ENCODE measurements around the gene RXFP2.

Gene RXFP2

GRCh38 chr13:31767175-31767900 is 28.0 kb downstream of the RXFP2 start:
- DNase-seq (ENCODE audit: low read depth): no peak

GRCh38 chr13:31768351-31768750 is 29.0 kb downstream of the RXFP2 start:
- DNase-seq (ENCODE audit: low read depth): no peak

- DNase-seq (ENCODE audit: low read depth): no peak
Measured at GRCh38 chr13:31769575-31769974, 30.2 kb downstream of the RXFP2 start.

GRCh38 chr13:31772231-31772630 is 32.9 kb downstream of the RXFP2 start:
- no peak for DNase-seq (ENCODE audit: low read depth)

GRCh38 chr13:31773538-31773937 is 34.2 kb downstream of the RXFP2 start:
- no peak for DNase-seq (ENCODE audit: low read depth)

GRCh38 chr13:31774186-31774750 is 34.9 kb downstream of the RXFP2 start:
- no peak for DNase-seq (ENCODE audit: low read depth)

GRCh38 chr13:31775148-31775547 is 35.8 kb downstream of the RXFP2 start:
- DNase-seq (ENCODE audit: low read depth): no peak

- DNase-seq (ENCODE audit: low read depth): no peak
Measured at GRCh38 chr13:31775686-31776085, 36.4 kb downstream of the RXFP2 start.

GRCh38 chr13:31781064-31781463 is 41.7 kb downstream of the RXFP2 start:
- no peak for DNase-seq (ENCODE audit: low read depth)

- no peak for DNase-seq (ENCODE audit: low read depth)
Measured at GRCh38 chr13:31786011-31786410, 46.7 kb downstream of the RXFP2 start.

GRCh38 chr13:31790992-31791391 is 51.7 kb downstream of the RXFP2 start:
- DNase-seq (ENCODE audit: low read depth): no peak

GRCh38 chr13:31793246-31793645 is 53.9 kb downstream of the RXFP2 start:
- DNase-seq (ENCODE audit: low read depth): no peak

- DNase-seq (ENCODE audit: low read depth): no peak
Measured at GRCh38 chr13:31794452-31794851, 55.1 kb downstream of the RXFP2 start.

- no peak for DNase-seq (ENCODE audit: low read depth)
Measured at GRCh38 chr13:31797154-31797775, 57.9 kb downstream of the RXFP2 start.

GRCh38 chr13:31798189-31798588 is 58.9 kb downstream of the RXFP2 start:
- no peak for DNase-seq (ENCODE audit: low read depth)

GRCh38 chr13:31801088-31801487 is 61.8 kb downstream of the RXFP2 start:
- no peak for DNase-seq (ENCODE audit: low read depth)

- DNase-seq (ENCODE audit: low read depth): no peak
Measured at GRCh38 chr13:31803311-31803710, 64.0 kb downstream of the RXFP2 start.

- no peak for DNase-seq (ENCODE audit: low read depth)
Measured at GRCh38 chr13:31805841-31806240, 66.5 kb downstream of the RXFP2 start.

GRCh38 chr13:31807090-31807541 is 67.8 kb downstream of the RXFP2 start:
- no peak for DNase-seq (ENCODE audit: low read depth)

GRCh38 chr13:31814536-31814935 is 75.2 kb downstream of the RXFP2 start:
- no peak for DNase-seq (ENCODE audit: low read depth)

- no peak for DNase-seq (ENCODE audit: low read depth)
Measured at GRCh38 chr13:31815361-31816144, 76.2 kb downstream of the RXFP2 start.

- no peak for DNase-seq (ENCODE audit: low read depth)
Measured at GRCh38 chr13:31818236-31818635, 78.9 kb downstream of the RXFP2 start.

Measured in stimulated activated CD4-positive, alpha-beta T cell treated with anti-CD3 and anti-CD28 coated beads, Interleukin-2, amount 100 ng/mL, for 4 hours (primary cell).